HepG2 (cell line): ENCODE data around the gene NKAIN2. TPM values are rescaled to one million over a fixed set of nuclear protein-coding genes. Genes with fewer than 3 reads are reported as not detected.

Experiments used
- ATAC-seq: fragments of 200-7000 bp; cut with Tn5 transposase; 3 replicates; pipeline ENCODE4 v1.9.1; 2020; ENCODE audit warnings: mild to moderate bottlenecking, moderate library complexity
- BruUV-seq: library from RNA; stranded (reverse); fragments of 400-500 nt; replicated peaks from 2 replicates; lab custom pipeline; 2021; lab: Mats Ljungman, UMichigan
- CTCF ChIA-PET: fragments of 300-600 bp; formaldehyde crosslinking; extraction: SDS; loops from one replicate; lab custom pipeline; 2021; ENCODE audit warnings: low total read pairs, inconsistent platforms, low intra/inter-chr PET ratio; lab: Yijun Ruan, JAX
- POLR2A ChIA-PET: fragments of 350-600 bp; sonication (Branson Sonifier 250); formaldehyde crosslinking; loops from one replicate; lab custom pipeline; 2020; ENCODE audit warnings: antibody characterized with exemption, inconsistent platforms; lab: Yijun Ruan, JAX
- DNase-seq: peaks from one replicate; pipeline ENCODE4 v3.0.0-alpha.2; 2015; ENCODE audit warnings: low spot score
- FAIRE-seq: peaks from 3 replicates; lab custom pipeline; 2011; peaks lifted over from hg19 to GRCh38; lab: Jason Lieb, UNC
- H2AFZ ChIP-seq: one replicate; pipeline ENCODE4 v1.6.1; 2011; ENCODE audit warnings: low read length, inconsistent platforms
- H3K27ac ChIP-seq: fragments of 300-600 bp; 3 replicates; pipeline ENCODE4 v1.8.0; 2011; ENCODE audit warnings: mixed run types, mild to moderate bottlenecking, mixed read lengths, low read length, inconsistent platforms; ENCODE audit not compliant: insufficient read depth; ENCODE audit errors: extremely low read length
- H3K27me3 ChIP-seq, 2 experiments: fragments of 200-600 bp in 1 of 2; 2 replicates in 1 of 2; 3 replicates in 1 of 2; pipeline versions ENCODE4 v1.6.0 to v1.8.0; 2011; ENCODE audit warnings: low read length in 2 of 2, mild to moderate bottlenecking in 2 of 2, moderate library complexity in 2 of 2, inconsistent platforms in 1 of 2; ENCODE audit not compliant: insufficient read depth in 2 of 2, control insufficient read depth in 1 of 2
- H3K36me3 ChIP-seq, 2 experiments: fragments of 200-600 bp in 1 of 2; replicated peaks in 1 of 2; 2 replicates in 1 of 2; 3 replicates in 1 of 2; pipeline versions ENCODE4 v1.5.1 to v1.8.0; 2011; ENCODE audit warnings: low read length in 2 of 2, inconsistent platforms in 1 of 2; ENCODE audit not compliant: insufficient read depth in 2 of 2, control insufficient read depth in 1 of 2
- H3K4me1 ChIP-seq: 2 replicates; pipeline ENCODE4 v1.5.1; 2012; ENCODE audit warnings: low read length, inconsistent platforms; ENCODE audit not compliant: insufficient read depth
- H3K4me2 ChIP-seq: 2 replicates; pipeline ENCODE4 v1.6.0; 2011; ENCODE audit warnings: low read depth, low read length, inconsistent platforms
- H3K4me3 ChIP-seq, 3 experiments: fragments of 200-600 bp in 1 of 3; sonication (generic), shearing (Covaris generic) in 1 of 3; replicated peaks in 1 of 3; 2 replicates each; pipeline ENCODE4 v1.5.1; 2011 to 2016; ENCODE audit warnings: low read length in 3 of 3, inconsistent platforms in 2 of 3, low read depth in 2 of 3, mild to moderate bottlenecking in 2 of 3, control low read depth in 1 of 3, mixed read lengths in 1 of 3; ENCODE audit not compliant: insufficient read depth in 1 of 3
- H3K79me2 ChIP-seq: one replicate; pipeline ENCODE4 v1.6.1; 2011; ENCODE audit warnings: low read length, inconsistent platforms; ENCODE audit not compliant: insufficient read depth
- H3K9ac ChIP-seq: 2 replicates; pipeline ENCODE4 v1.6.0; 2011; ENCODE audit warnings: mild to moderate bottlenecking, low read depth, low read length, inconsistent platforms; ENCODE audit not compliant: insufficient read depth
- H3K9me3 ChIP-seq: 2 replicates; pipeline ENCODE4 v1.5.1; 2012; ENCODE audit warnings: mild to moderate bottlenecking, low read length
- H4K20me1 ChIP-seq: 2 replicates; pipeline ENCODE4 v1.6.0; 2011; ENCODE audit warnings: inconsistent platforms, mild to moderate bottlenecking, low read length, moderate library complexity; ENCODE audit not compliant: insufficient read depth
- ATF2 ChIP-seq: sonication (generic); formaldehyde crosslinking; IDR thresholded peaks from 2 replicates; pipeline ENCODE4 v1.4.0; 2020; ENCODE audit warnings: missing genetic modification reagents
- ETV5 ChIP-seq: IDR thresholded peaks from 2 replicates; pipeline ENCODE4 v1.6.1; 2018; ENCODE audit warnings: missing biosample characterization, missing genetic modification reagents, inconsistent platforms, borderline replicate concordance
- FLYWCH1 ChIP-seq: sonication (generic); formaldehyde crosslinking; IDR thresholded peaks from 2 replicates; pipeline ENCODE4 v1.8.1; 2023; ENCODE audit warnings: mild to moderate bottlenecking, missing genetic modification reagents
- KLF16 ChIP-seq, 2 experiments: sonication (generic) in 1 of 2; formaldehyde crosslinking in 1 of 2; IDR thresholded peaks; 2 replicates each; pipeline versions ENCODE4 v1.6.1 to v1.8.0; 2016 to 2023; ENCODE audit warnings: missing genetic modification reagents in 2 of 2, missing compliant biosample characterization in 1 of 2
- MAFF ChIP-seq: IDR thresholded peaks from 2 replicates; pipeline ENCODE4 v1.6.1; 2011; ENCODE audit warnings: low read depth, low read length, improper control_type of control experiment
- MAFK ChIP-seq, 2 experiments: IDR thresholded peaks in 1 of 2; conservative IDR thresholded peaks in 1 of 2; 2 replicates each; pipeline ENCODE4 v1.6.1; 2011; ENCODE audit warnings: improper control_type of control experiment in 2 of 2, low read length in 2 of 2
- POLR2AphosphoS5 ChIP-seq: IDR thresholded peaks from 2 replicates; pipeline ENCODE4 v1.6.1; 2012; ENCODE audit warnings: low read depth, low read length
- REXO4 ChIP-seq: sonication (generic); formaldehyde crosslinking; IDR thresholded peaks from 2 replicates; pipeline ENCODE4 v1.8.0; 2022; ENCODE audit warnings: missing genetic modification reagents, mild to moderate bottlenecking, borderline replicate concordance
- SALL2 ChIP-seq: sonication (generic); formaldehyde crosslinking; IDR thresholded peaks from 2 replicates; pipeline ENCODE4 v1.8.1; 2023; ENCODE audit warnings: mild to moderate bottlenecking, missing genetic modification reagents, inconsistent platforms
- ZBTB7B ChIP-seq: sonication (generic); formaldehyde crosslinking; IDR thresholded peaks from 2 replicates; pipeline ENCODE4 v1.4.0; 2020; ENCODE audit warnings: missing genetic modification reagents
- ZC3H4 ChIP-seq: sonication (generic); formaldehyde crosslinking; IDR thresholded peaks from 2 replicates; pipeline ENCODE4 v1.4.0; 2020; ENCODE audit warnings: missing genetic modification reagents, borderline replicate concordance
- ZNF318 ChIP-seq: sonication (generic); formaldehyde crosslinking; IDR thresholded peaks from 2 replicates; pipeline ENCODE4 v1.4.0; 2020; ENCODE audit warnings: mild to moderate bottlenecking, missing genetic modification reagents
- ZNF44 ChIP-seq: sonication (generic); formaldehyde crosslinking; IDR thresholded peaks from 2 replicates; pipeline ENCODE4 v1.5.1; 2020; ENCODE audit warnings: mild to moderate bottlenecking, missing genetic modification reagents
- ZNF501 ChIP-seq: sonication (generic); formaldehyde crosslinking; IDR thresholded peaks from 2 replicates; pipeline ENCODE4 v1.5.1; 2020; ENCODE audit warnings: mild to moderate bottlenecking, moderate library complexity, missing genetic modification reagents
- ZNF546 ChIP-seq: sonication (generic); formaldehyde crosslinking; conservative IDR thresholded peaks from 2 replicates; pipeline ENCODE4 v1.8.1; 2023; ENCODE audit warnings: mild to moderate bottlenecking, missing genetic modification reagents
- ZNF644 ChIP-seq: IDR thresholded peaks from 2 replicates; pipeline ENCODE4 v1.6.1; 2016; ENCODE audit warnings: low read depth
- WGBS: methylation state at CpG from one replicate; pipeline ENCODE4 v1.1.6; 2017; ENCODE audit warnings: low lambda C conversion rate; 5-methylcytosine and 5-hydroxymethylcytosine counted together
- in situ Hi-C: cut with HindIII; loops from 2 replicates; pipeline ENCODE4 v1.10.0; 2017; ENCODE audit warnings: low pct_unique_long_range_greater_than_20kb; ENCODE audit not compliant: extremely low pct_ligation_motif_present
- intact Hi-C: fragments of 100-400 bp; cut with micrococcal nuclease; formaldehyde crosslinking; loops from one replicate; pipeline ENCODE4 v1.10.0; 2022; ENCODE audit not compliant: unreplicated experiment
- polyA plus RNA-seq, 8 experiments: library from polyadenylated mRNA; depleted of rRNA in 3 of 8; stranded (reverse) in 7 of 8; unstranded in 1 of 8; fragments of >200 nt; fragmentation: Illumina TruSeq in 4 of 8; extraction: Trizol in 4 of 8; gene quantifications; 2 replicates each; pipeline versions ENCODE4 v1.2.1 to v1.2.3, GENCODE V29; 2011 to 2016; ENCODE audit warnings: low read depth in 4 of 8, missing spikeins in 1 of 8, mixed read lengths in 1 of 8; ENCODE audit not compliant: insufficient read depth in 1 of 8
- total RNA-seq, 5 experiments: library from RNA; depleted of rRNA; stranded (reverse); fragments of >200 nt; fragmentation: Illumina TruSeq; extraction: Trizol; gene quantifications; 2 replicates each; pipeline ENCODE4 v1.2.3, GENCODE V29; 2016; ENCODE audit warnings: low read depth in 1 of 5

The NKAIN2 gene
- total and polyA plus RNA-seq, 2 of the 13 experiments (the other 11 are each of a cell fraction or from before 2014, with no cell fraction given): not detected

- Histone ChIP-seq H3K4me1 (no peaks in the 10 kb centered on the region), H3K27ac (no peak overlapping the region), H3K36me3 (no peaks in the 10 kb centered on the region), H3K9me3 (no peaks in the 10 kb centered on the region), H4K20me1 (no peaks in the 10 kb centered on the region), H3K79me2 (no peaks in the 10 kb centered on the region), H2AFZ (no peak overlapping the region), H3K4me2 (no peak overlapping the region), H3K9ac (no peak overlapping the region), H3K4me3 (no peak overlapping the region), H3K27me3 (no peaks in the 10 kb centered on the region; a peak in 1 of 5 replicates)
- intact Hi-C loops (no loop called here), in situ Hi-C loops (no loop called here)
- BruUV-seq: no TSS peak
- ChIA-PET POLR2A (no interaction called here), CTCF (no interaction called here)
- no peak for FAIRE-seq
- 6% methylated on average over 2 of the region's 2 CpGs for WGBS
- no peak for ATAC-seq
- no peak for DNase-seq
- TF ChIP-seq POLR2AphosphoS5 (no peak), ZNF546 (CRISPR knock-in tag) (no peak), ETV5 (CRISPR knock-in tag) (no peak), ZC3H4 (no peak), ZNF318 (no peak), REXO4 (no peak), SALL2 (no peak), ZNF44 (CRISPR knock-in tag) (no peak), ATF2 (CRISPR knock-in tag) (no peak), ZBTB7B (no peak), MAFF (peak; percentile 75), FLYWCH1 (CRISPR knock-in tag) (no peak), ZNF501 (no peak), KLF16 (CRISPR knock-in tag; IDR thresholded peaks at IDR 0.05) (no peak), MAFK (conservative IDR thresholded peaks at IDR 0.05 in 1 of 2, IDR thresholded peaks at IDR 0.05 in 1 of 2; ENCODE audit: low read length in 2 of 2) (peak; percentile 78 to 82), ZNF644 (CRISPR knock-in tag) (no peak)
Measured at GRCh38 chr6:123784330-123784729, 19.3 kb upstream of the NKAIN2 start.
